Erythroblast (primary cell): Measurements from ENCODE around the gene ZNF516.

Experiments used
- DNase-seq, 2 experiments: peaks; one replicate each; lab custom pipeline; 2025; lab: John Stamatoyannopoulos, UW
- GATA1 ChIP-seq: IDR thresholded peaks from 2 replicates; pipeline ENCODE4 v1.6.1; 2011; ENCODE audit warnings: low read depth, mild to moderate bottlenecking, control low read depth, low read length, moderate library complexity
- POLR2A ChIP-seq: IDR thresholded peaks from 2 replicates; pipeline ENCODE4 v1.6.1; 2011; ENCODE audit warnings: mild to moderate bottlenecking, low read length

The ZNF516 gene

GRCh38 chr18:76402026-76402990, 92.7 kb downstream of the ZNF516 start:
- no peak for DNase-seq

GRCh38 chr18:76401498-76401897, 93.5 kb downstream of the ZNF516 start:
- DNase-seq: peak; percentile 21 to 37
- TF ChIP-seq GATA1 (no peak), POLR2A (no peak)

More at GRCh38 chr18:76402026-76402990, 92.7 kb downstream of the ZNF516 start:
- TF ChIP-seq GATA1 (no peak), POLR2A (no peak)

GRCh38 chr18:76399613-76400391, 95.2 kb downstream of the ZNF516 start:
- DNase-seq: no peak

GRCh38 chr18:76398896-76399612, 96.0 kb downstream of the ZNF516 start:
- no peak for TF ChIP-seq GATA1
- no peak for TF ChIP-seq POLR2A
- peak; percentile 73 to 85 for DNase-seq

More at GRCh38 chr18:76399613-76400391, 95.2 kb downstream of the ZNF516 start:
- TF ChIP-seq POLR2A (no peak), GATA1 (no peak)

- no peak for DNase-seq
Observed at GRCh38 chr18:76398295-76398694, 96.7 kb downstream of the ZNF516 start.

GRCh38 chr18:76397631-76398030, 97.4 kb downstream of the ZNF516 start:
- TF ChIP-seq POLR2A (no peak), GATA1 (no peak)
- DNase-seq: no peak

More at GRCh38 chr18:76398295-76398694, 96.7 kb downstream of the ZNF516 start:
- TF ChIP-seq GATA1: no peak
- TF ChIP-seq POLR2A: no peak

- TF ChIP-seq POLR2A: no peak
- TF ChIP-seq GATA1: no peak
- no peak for DNase-seq
Observed at GRCh38 chr18:76396792-76397191, 98.2 kb downstream of the ZNF516 start.

- no peak for TF ChIP-seq POLR2A
- TF ChIP-seq GATA1: no peak
- DNase-seq: no peak
Observed at GRCh38 chr18:76395609-76396008, 99.4 kb downstream of the ZNF516 start.

GRCh38 chr18:76394780-76395476, 100.1 kb downstream of the ZNF516 start:
- TF ChIP-seq GATA1 (no peak), POLR2A (no peak)
- peak; percentile 33 to 41 for DNase-seq

GRCh38 chr18:76392349-76392748, 102.7 kb downstream of the ZNF516 start:
- TF ChIP-seq POLR2A: no peak
- TF ChIP-seq GATA1: no peak
- no peak for DNase-seq

GRCh38 chr18:76391746-76392145, 103.3 kb downstream of the ZNF516 start:
- DNase-seq: no peak
- TF ChIP-seq POLR2A (no peak), GATA1 (no peak)

GRCh38 chr18:76391038-76391437, 104.0 kb downstream of the ZNF516 start:
- TF ChIP-seq GATA1 (no peak), POLR2A (no peak)
- DNase-seq: no peak

- DNase-seq: no peak
- TF ChIP-seq GATA1 (no peak), POLR2A (no peak)
Observed at GRCh38 chr18:76390452-76391035, 104.5 kb downstream of the ZNF516 start.
